Measurements from ENCODE around the gene TLR9.
"Not testable (repeated sequence)": the region's sequence is repeated elsewhere in the genome, so short reads cannot be mapped to it uniquely, and the experiment has no call there.

Gene TLR9

DNA sequence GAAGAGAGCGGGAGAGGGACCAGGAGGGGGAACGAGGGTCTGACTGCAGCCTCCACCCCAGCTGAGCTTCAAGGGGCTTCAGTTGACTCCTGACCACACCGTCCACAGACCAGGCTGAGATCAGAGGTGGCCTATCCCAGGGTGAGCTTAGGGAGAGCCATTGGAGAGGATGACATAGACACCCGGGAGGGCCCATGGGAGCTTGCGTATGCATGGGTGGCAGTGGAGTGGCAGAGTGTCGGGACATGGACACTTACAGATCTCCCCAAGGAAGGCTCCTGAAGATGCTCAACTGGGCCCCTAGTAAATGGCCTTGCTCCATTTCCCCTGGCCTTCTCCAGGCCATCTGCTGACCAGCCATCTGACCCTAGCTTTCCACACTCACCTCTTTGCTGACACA lies 40.1 kb downstream of the TLR9 start:
- no peaks in the 10 kb centered on the region for H3K9me3 ChIP-seq (ENCODE audit: control insufficient read depth in 1 of 2, low read length in 2 of 2)
- H3K36me3 ChIP-seq (ENCODE audit: control insufficient read depth in 1 of 2, insufficient read depth in 2 of 2, low read length in 2 of 2), result no peaks in the 10 kb centered on the region
- H3K4me1 ChIP-seq (ENCODE audit: control insufficient read depth in 1 of 2, insufficient read depth in 2 of 2, low read length in 2 of 2), result peaks cover 7 to 8% of the 10 kb centered on the region in 2 donors
- H3K27me3 ChIP-seq (ENCODE audit: low read depth, low read length), result no peaks in the 10 kb centered on the region
- H3K4me3 ChIP-seq (ENCODE audit: low read depth in 1 of 2, low read length in 2 of 2), result no peak overlapping the region
- H3K27ac ChIP-seq (ENCODE audit: low read length), result no peak overlapping the region

GRCh38 chr3:52184690-52185089 lies 40.8 kb downstream of the TLR9 start:
- Histone ChIP-seq H3K4me3 (ENCODE audit: low read depth in 1 of 2, low read length in 2 of 2) (no peak overlapping the region), H3K27ac (ENCODE audit: low read length) (no peak overlapping the region), H3K4me1 (ENCODE audit: control insufficient read depth in 1 of 2, insufficient read depth in 2 of 2, low read length in 2 of 2) (peaks cover under 1 to 2% of the 10 kb centered on the region in 2 donors), H3K9me3 (ENCODE audit: control insufficient read depth in 1 of 2, low read length in 2 of 2) (no peaks in the 10 kb centered on the region), H3K36me3 (ENCODE audit: control insufficient read depth in 1 of 2, insufficient read depth in 2 of 2, low read length in 2 of 2) (no peaks in the 10 kb centered on the region), H3K27me3 (ENCODE audit: low read depth, low read length) (no peaks in the 10 kb centered on the region)

DNA sequence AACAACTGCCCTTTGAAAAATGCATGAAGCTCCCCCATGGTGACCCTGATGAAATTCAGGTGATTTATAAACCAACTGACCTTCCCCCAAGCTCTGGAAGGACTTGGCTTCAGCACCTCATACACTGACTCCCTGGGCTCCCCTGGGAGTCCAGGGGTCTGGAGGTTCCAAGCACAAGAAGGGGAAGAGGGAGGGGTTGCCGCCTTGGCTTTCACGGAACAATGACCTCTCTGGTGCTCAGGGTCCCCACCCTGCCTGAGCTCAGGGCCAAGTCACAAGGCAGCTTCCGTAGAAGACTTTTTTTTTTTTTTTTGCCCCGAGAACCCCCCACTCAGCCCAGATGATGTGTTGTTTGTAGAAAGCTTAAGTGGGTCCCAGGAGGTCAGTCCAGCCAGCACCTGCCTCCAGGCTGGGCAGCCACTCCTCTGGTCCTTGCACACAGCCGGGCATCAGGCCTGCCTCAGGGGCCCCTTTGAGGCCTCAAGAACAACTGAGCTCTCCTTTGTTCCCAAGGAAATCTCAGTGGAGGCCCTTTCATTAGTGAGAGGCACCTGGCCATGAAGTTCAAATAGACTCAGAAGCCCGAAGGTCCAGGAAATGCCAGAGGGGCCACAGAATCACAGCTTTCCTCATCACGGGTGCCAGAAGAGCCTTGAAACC lies 41.5 kb downstream of the TLR9 start:
- Histone ChIP-seq H3K9me3 (ENCODE audit: control insufficient read depth in 1 of 2, low read length in 2 of 2) (no peaks in the 10 kb centered on the region), H3K27me3 (ENCODE audit: low read depth, low read length) (no peaks in the 10 kb centered on the region), H3K4me3 (ENCODE audit: low read depth in 1 of 2, low read length in 2 of 2) (no peak overlapping the region), H3K4me1 (ENCODE audit: control insufficient read depth in 1 of 2, insufficient read depth in 2 of 2, low read length in 2 of 2) (no peaks in the 10 kb centered on the region), H3K27ac (ENCODE audit: low read length) (no peak overlapping the region), H3K36me3 (ENCODE audit: control insufficient read depth in 1 of 2, insufficient read depth in 2 of 2, low read length in 2 of 2) (no peaks in the 10 kb centered on the region)

DNA sequence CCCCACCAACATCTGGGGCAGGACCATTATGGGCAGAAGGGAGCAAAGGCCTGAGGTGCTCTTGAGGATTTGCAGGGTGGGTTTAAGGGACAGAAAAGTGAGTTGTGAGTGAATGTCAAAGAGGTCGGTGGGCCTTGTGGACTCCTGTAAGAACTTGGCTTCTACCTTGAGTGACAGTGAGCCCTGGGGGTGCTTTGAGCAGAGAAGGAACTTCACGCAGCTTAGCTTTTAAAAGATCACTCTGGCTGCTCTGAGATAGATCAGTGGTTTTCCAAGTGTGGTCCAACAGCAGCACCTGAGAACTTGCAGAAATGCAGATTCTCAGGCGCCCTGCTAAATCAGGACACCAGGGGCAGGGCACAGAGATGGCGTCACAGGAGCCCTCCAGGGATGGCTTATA lies 42.8 kb downstream of the TLR9 start:
- no peak overlapping the region for H3K4me3 ChIP-seq (ENCODE audit: low read depth in 1 of 2, low read length in 2 of 2)

DNA sequence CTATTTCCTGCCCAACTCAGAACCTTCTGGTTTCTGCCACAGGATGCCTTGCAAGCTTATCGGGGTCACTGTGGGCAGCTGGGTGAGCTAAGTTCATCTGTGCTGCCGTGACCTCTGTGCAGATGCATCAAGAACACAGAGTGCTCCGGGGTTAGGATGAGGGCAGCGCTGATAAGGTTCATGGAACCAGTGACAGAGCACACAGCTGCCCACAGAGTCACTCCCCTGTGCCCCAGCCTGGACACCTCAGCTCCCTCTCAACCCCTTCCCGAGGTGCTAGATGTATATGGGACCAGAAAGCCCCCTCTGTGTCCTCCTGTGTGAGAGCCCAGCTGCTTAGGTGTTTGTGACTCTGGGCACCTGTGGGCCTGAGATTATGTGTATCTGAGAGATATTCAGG lies 43.2 kb downstream of the TLR9 start:
- no peaks in the 10 kb centered on the region for H3K27me3 ChIP-seq (ENCODE audit: low read depth, low read length)
- H3K9me3 ChIP-seq (ENCODE audit: control insufficient read depth in 1 of 2, low read length in 2 of 2), result no peaks in the 10 kb centered on the region
- no peak overlapping the region for H3K4me3 ChIP-seq (ENCODE audit: low read depth in 1 of 2, low read length in 2 of 2)
- H3K27ac ChIP-seq (ENCODE audit: low read length), result no peak overlapping the region
- no peaks in the 10 kb centered on the region for H3K4me1 ChIP-seq (ENCODE audit: control insufficient read depth in 1 of 2, insufficient read depth in 2 of 2, low read length in 2 of 2)
- no peaks in the 10 kb centered on the region for H3K36me3 ChIP-seq (ENCODE audit: control insufficient read depth in 1 of 2, insufficient read depth in 2 of 2, low read length in 2 of 2)

More for the DNA sequence above, 42.8 kb downstream of the TLR9 start:
- no peaks in the 10 kb centered on the region for H3K9me3 ChIP-seq (ENCODE audit: control insufficient read depth in 1 of 2, low read length in 2 of 2)
- H3K27ac ChIP-seq (ENCODE audit: low read length), result no peak overlapping the region
- H3K27me3 ChIP-seq (ENCODE audit: low read depth, low read length), result no peaks in the 10 kb centered on the region
- H3K36me3 ChIP-seq (ENCODE audit: control insufficient read depth in 1 of 2, insufficient read depth in 2 of 2, low read length in 2 of 2), result no peaks in the 10 kb centered on the region
- no peaks in the 10 kb centered on the region for H3K4me1 ChIP-seq (ENCODE audit: control insufficient read depth in 1 of 2, insufficient read depth in 2 of 2, low read length in 2 of 2)

DNA sequence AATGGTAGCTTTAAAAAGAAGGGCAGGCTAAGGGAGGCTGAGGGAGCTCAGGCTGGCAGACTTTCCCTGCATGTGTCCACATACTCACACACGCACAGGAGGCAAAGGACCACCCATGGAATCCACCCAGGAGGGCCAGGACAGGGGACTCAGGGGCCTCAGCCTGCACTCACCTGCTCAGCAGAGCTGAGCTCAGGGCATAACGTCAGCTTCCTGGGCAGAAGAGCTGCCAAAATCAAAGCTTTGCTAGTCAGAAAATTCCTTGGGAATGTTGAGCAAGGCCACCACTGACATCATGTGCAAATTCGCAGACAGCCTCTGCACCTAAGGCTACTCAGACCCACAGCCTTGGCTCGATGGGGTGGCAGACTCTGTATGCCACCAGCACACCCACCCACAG lies 43.9 kb downstream of the TLR9 start:
- Histone ChIP-seq H3K36me3 (ENCODE audit: control insufficient read depth in 1 of 2, insufficient read depth in 2 of 2, low read length in 2 of 2) (no peaks in the 10 kb centered on the region), H3K4me3 (ENCODE audit: low read depth in 1 of 2, low read length in 2 of 2) (no peak overlapping the region), H3K9me3 (ENCODE audit: control insufficient read depth in 1 of 2, low read length in 2 of 2) (no peaks in the 10 kb centered on the region), H3K27me3 (ENCODE audit: low read depth, low read length) (no peaks in the 10 kb centered on the region), H3K27ac (ENCODE audit: low read length) (no peak overlapping the region), H3K4me1 (ENCODE audit: control insufficient read depth in 1 of 2, insufficient read depth in 2 of 2, low read length in 2 of 2) (no peaks in the 10 kb centered on the region)

DNA sequence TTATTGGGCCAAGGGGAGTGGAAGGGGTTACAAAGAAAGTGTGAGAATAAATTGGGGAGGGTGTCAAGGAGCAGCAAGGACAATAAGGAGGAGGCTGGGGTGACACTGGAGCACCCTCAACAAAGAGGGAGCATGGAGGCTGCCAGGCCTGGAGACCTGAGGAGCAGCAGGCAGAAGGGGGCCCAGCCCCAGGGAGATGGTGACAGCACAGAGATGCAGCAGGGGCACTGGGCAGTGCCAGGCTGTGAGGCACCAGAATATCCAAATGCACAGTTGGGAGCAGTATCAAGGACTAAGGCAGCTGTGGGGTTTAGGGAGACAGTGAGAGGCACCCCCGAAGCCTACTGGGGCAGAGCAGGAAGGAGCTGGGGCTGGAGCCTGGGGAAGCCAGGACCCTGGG lies 46.9 kb downstream of the TLR9 start:
- H3K27me3 ChIP-seq (ENCODE audit: low read depth, low read length), result no peaks in the 10 kb centered on the region
- no peaks in the 10 kb centered on the region for H3K36me3 ChIP-seq (ENCODE audit: control insufficient read depth in 1 of 2, insufficient read depth in 2 of 2, low read length in 2 of 2)
- no peak overlapping the region for H3K27ac ChIP-seq (ENCODE audit: low read length)
- no peaks in the 10 kb centered on the region for H3K9me3 ChIP-seq (ENCODE audit: control insufficient read depth in 1 of 2, low read length in 2 of 2)
- H3K4me3 ChIP-seq (ENCODE audit: low read depth in 1 of 2, low read length in 2 of 2), result no peak overlapping the region
- H3K4me1 ChIP-seq (ENCODE audit: control insufficient read depth in 1 of 2, insufficient read depth in 2 of 2, low read length in 2 of 2), result no peaks in the 10 kb centered on the region

DNA sequence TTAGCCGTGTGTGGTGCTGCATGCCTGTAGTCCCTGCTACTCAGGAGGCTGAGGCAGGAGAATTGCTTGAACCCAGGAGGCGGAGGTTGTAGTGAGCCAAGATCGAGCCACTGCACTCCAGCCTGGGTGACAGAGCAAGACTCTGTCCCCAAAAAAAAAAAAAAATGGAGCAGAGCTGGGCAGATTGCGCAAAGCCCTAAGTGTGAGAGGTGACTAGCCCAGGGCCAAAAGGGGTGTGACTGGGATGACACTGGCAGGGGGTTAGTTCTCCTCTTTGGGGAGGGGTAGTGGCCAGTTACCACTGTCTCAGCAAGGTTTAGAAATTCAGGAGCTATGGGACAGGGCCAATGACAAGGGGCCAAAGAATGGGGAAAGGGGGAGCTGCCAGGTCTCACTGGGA lies 47.3 kb downstream of the TLR9 start:
- H3K9me3 ChIP-seq (ENCODE audit: control insufficient read depth in 1 of 2, low read length in 2 of 2); H3K4me1 ChIP-seq (ENCODE audit: control insufficient read depth in 1 of 2, insufficient read depth in 2 of 2, low read length in 2 of 2); H3K27ac ChIP-seq (ENCODE audit: low read length); H3K4me3 ChIP-seq (ENCODE audit: low read depth in 1 of 2, low read length in 2 of 2); H3K36me3 ChIP-seq (ENCODE audit: control insufficient read depth in 1 of 2, insufficient read depth in 2 of 2, low read length in 2 of 2); H3K27me3 ChIP-seq (ENCODE audit: low read depth, low read length): not testable (repeated sequence)

GRCh38 chr3:52177701-52178042 lies 47.8 kb downstream of the TLR9 start:
- no peaks in the 10 kb centered on the region for H3K9me3 ChIP-seq (ENCODE audit: control insufficient read depth in 1 of 2, low read length in 2 of 2)
- no peak overlapping the region for H3K4me3 ChIP-seq (ENCODE audit: low read depth in 1 of 2, low read length in 2 of 2)
- H3K27me3 ChIP-seq (ENCODE audit: low read depth, low read length), result no peaks in the 10 kb centered on the region
- no peaks in the 10 kb centered on the region for H3K36me3 ChIP-seq (ENCODE audit: control insufficient read depth in 1 of 2, insufficient read depth in 2 of 2, low read length in 2 of 2)
- no peak overlapping the region for H3K27ac ChIP-seq (ENCODE audit: low read length)
- H3K4me1 ChIP-seq (ENCODE audit: control insufficient read depth in 1 of 2, insufficient read depth in 2 of 2, low read length in 2 of 2), result no peaks in the 10 kb centered on the region

DNA sequence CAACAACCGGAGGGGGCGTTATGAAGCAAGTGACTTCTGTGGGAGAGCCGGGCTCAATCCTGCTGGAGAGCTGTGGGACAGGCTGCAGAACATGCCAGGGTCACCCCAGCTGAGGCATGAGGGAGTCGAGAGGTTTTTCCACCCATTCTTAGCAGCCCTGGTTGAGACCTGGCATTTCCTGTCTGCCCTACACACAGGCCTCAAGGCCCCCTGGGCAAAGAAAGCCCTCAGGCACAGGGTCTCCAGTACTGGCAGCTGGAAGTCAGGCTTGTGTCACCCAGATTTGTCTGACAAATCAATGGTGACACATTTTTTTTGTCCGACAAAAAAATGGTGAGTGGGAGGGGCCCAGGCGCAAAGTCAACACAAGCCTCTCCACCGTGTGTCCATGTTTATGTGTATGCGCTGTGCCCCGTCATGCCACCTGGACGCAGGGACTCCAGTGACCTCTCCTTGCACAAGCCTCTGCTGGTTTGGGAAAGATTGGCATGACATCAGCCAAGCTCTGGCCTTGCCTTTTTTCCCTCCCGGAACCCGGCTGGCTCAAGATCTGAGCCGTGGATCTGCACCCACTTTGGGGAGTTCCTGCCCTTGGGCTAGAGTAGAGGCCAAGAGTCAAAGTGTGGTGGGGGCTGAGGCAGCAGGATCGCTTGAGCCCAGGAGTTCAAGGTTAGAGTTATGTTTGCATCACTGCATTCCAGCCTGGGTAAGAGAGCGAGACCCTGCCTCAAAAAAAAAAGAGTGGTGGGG lies 48.3 kb downstream of the TLR9 start:
- H3K36me3 ChIP-seq (ENCODE audit: control insufficient read depth in 1 of 2, insufficient read depth in 2 of 2, low read length in 2 of 2), result no peaks in the 10 kb centered on the region
- H3K4me1 ChIP-seq (ENCODE audit: control insufficient read depth in 1 of 2, insufficient read depth in 2 of 2, low read length in 2 of 2), result no peaks in the 10 kb centered on the region
- no peak overlapping the region for H3K4me3 ChIP-seq (ENCODE audit: low read depth in 1 of 2, low read length in 2 of 2)
- H3K27ac ChIP-seq (ENCODE audit: low read length), result no peak overlapping the region
- H3K27me3 ChIP-seq (ENCODE audit: low read depth, low read length), result no peaks in the 10 kb centered on the region
- H3K9me3 ChIP-seq (ENCODE audit: control insufficient read depth in 1 of 2, low read length in 2 of 2), result no peaks in the 10 kb centered on the region

GRCh38 chr3:52176180-52176752 lies 49.2 kb downstream of the TLR9 start:
- H3K4me1 ChIP-seq (ENCODE audit: control insufficient read depth in 1 of 2, insufficient read depth in 2 of 2, low read length in 2 of 2), result no peaks in the 10 kb centered on the region
- no peaks in the 10 kb centered on the region for H3K36me3 ChIP-seq (ENCODE audit: control insufficient read depth in 1 of 2, insufficient read depth in 2 of 2, low read length in 2 of 2)
- no peak overlapping the region for H3K27ac ChIP-seq (ENCODE audit: low read length)
- no peaks in the 10 kb centered on the region for H3K27me3 ChIP-seq (ENCODE audit: low read depth, low read length)
- H3K4me3 ChIP-seq (ENCODE audit: low read depth in 1 of 2, low read length in 2 of 2), result no peak overlapping the region
- no peaks in the 10 kb centered on the region for H3K9me3 ChIP-seq (ENCODE audit: control insufficient read depth in 1 of 2, low read length in 2 of 2)
